Neural progenitor cell (in vitro differentiated cells): ENCODE measurements around the gene EHBP1. TPM values are rescaled to one million over a fixed set of nuclear protein-coding genes. Genes with fewer than 3 reads are reported as not detected.

Experiments
- DNase-seq: peaks from one replicate; pipeline ENCODE4 v3.0.0-alpha.2; 2016; ENCODE audit warnings: low spot score
- H2AFZ ChIP-seq: fragments of 200-600 bp; sonication (generic); replicated peaks from 2 replicates; pipeline ENCODE4 v1.6.1; 2016; ENCODE audit warnings: antibody characterized with exemption
- H3F3A ChIP-seq: fragments of 200-600 bp; sonication (generic); 2 replicates; pipeline ENCODE4 v1.6.1; 2016; ENCODE audit warnings: antibody characterized with exemption, low read depth
- H3K27ac ChIP-seq: fragments of 200-600 bp; sonication (generic); 2 replicates; pipeline ENCODE4 v1.5.1; 2016; ENCODE audit warnings: mild to moderate bottlenecking
- H3K27me3 ChIP-seq: fragments of 200-600 bp; sonication (generic); 2 replicates; pipeline ENCODE4 v1.6.1; 2016; ENCODE audit warnings: mild to moderate bottlenecking, moderate library complexity
- H3K36me3 ChIP-seq: fragments of 200-600 bp; sonication (generic); 2 replicates; pipeline ENCODE4 v1.5.1; 2016
- H3K4me1 ChIP-seq: fragments of 200-600 bp; sonication (generic); 2 replicates; pipeline ENCODE4 v1.6.1; 2016; ENCODE audit warnings: mixed run types
- H3K4me2 ChIP-seq: fragments of 200-600 bp; sonication (generic); 2 replicates; pipeline ENCODE4 v1.6.1; 2016
- H3K4me3 ChIP-seq: fragments of 200-600 bp; sonication (generic); 2 replicates; pipeline ENCODE4 v1.5.1; 2016
- H3K79me2 ChIP-seq: fragments of 200-600 bp; sonication (generic); 2 replicates; pipeline ENCODE4 v1.6.1; 2016; ENCODE audit warnings: low read depth
- H3K9ac ChIP-seq: fragments of 200-600 bp; sonication (generic); 2 replicates; pipeline ENCODE4 v1.6.1; 2016
- H3K9me3 ChIP-seq: fragments of 200-600 bp; sonication (generic); 2 replicates; pipeline ENCODE4 v1.5.1; 2016; ENCODE audit warnings: low read depth
- H4K20me1 ChIP-seq: fragments of 200-600 bp; sonication (generic); 2 replicates; pipeline ENCODE4 v1.6.1; 2016; ENCODE audit warnings: low read depth
- H3K27ac Mint-ChIP-seq: 3 replicates; pipeline ENCODE4 v1.8.0; 2021; ENCODE audit warnings: mixed read lengths
- H3K27me3 Mint-ChIP-seq: 2 replicates; pipeline ENCODE4 v1.8.0; 2022; ENCODE audit warnings: low read depth, mild to moderate bottlenecking, inconsistent platforms, moderate library complexity, mixed read lengths; ENCODE audit not compliant: insufficient read depth
- H3K36me3 Mint-ChIP-seq: 3 replicates; pipeline ENCODE4 v1.8.0; 2021; ENCODE audit warnings: mixed read lengths
- H3K4me1 Mint-ChIP-seq: 3 replicates; pipeline ENCODE4 v1.8.0; 2021; ENCODE audit warnings: mixed read lengths
- H3K4me3 Mint-ChIP-seq: 3 replicates; pipeline ENCODE4 v1.8.0; 2021; ENCODE audit warnings: mild to moderate bottlenecking, moderate library complexity, mixed read lengths
- H3K9me3 Mint-ChIP-seq: 3 replicates; pipeline ENCODE4 v1.8.0; 2020; ENCODE audit warnings: mixed read lengths
- EZH2 ChIP-seq: fragments of 200-600 bp; sonication (generic); IDR thresholded peaks from 2 replicates; pipeline ENCODE4 v1.6.1; 2017; ENCODE audit warnings: antibody characterized with exemption, mild to moderate bottlenecking, moderate library complexity
- EZH2phosphoT487 ChIP-seq: fragments of 200-600 bp; sonication (generic); IDR thresholded peaks from 2 replicates; pipeline ENCODE4 v1.6.1; 2017; ENCODE audit warnings: antibody characterized with exemption
- total RNA-seq: library from RNA; depleted of rRNA; stranded (reverse); fragments of >200 nt; gene quantifications from 2 replicates; pipeline ENCODE4 v1.2.3, GENCODE V29; 2015; ENCODE audit warnings: low replicate concordance
- TF ChIP-seq, protein P1 (sequence below): fragments of 200-600 bp; sonication (generic); IDR thresholded peaks from 2 replicates; pipeline ENCODE4 v1.5.1; 2017; ENCODE audit warnings: antibody characterized with exemption, mild to moderate bottlenecking

Gene EHBP1
- total RNA-seq, result 51.5 and 65.8 TPM in 2 replicates

DNA sequence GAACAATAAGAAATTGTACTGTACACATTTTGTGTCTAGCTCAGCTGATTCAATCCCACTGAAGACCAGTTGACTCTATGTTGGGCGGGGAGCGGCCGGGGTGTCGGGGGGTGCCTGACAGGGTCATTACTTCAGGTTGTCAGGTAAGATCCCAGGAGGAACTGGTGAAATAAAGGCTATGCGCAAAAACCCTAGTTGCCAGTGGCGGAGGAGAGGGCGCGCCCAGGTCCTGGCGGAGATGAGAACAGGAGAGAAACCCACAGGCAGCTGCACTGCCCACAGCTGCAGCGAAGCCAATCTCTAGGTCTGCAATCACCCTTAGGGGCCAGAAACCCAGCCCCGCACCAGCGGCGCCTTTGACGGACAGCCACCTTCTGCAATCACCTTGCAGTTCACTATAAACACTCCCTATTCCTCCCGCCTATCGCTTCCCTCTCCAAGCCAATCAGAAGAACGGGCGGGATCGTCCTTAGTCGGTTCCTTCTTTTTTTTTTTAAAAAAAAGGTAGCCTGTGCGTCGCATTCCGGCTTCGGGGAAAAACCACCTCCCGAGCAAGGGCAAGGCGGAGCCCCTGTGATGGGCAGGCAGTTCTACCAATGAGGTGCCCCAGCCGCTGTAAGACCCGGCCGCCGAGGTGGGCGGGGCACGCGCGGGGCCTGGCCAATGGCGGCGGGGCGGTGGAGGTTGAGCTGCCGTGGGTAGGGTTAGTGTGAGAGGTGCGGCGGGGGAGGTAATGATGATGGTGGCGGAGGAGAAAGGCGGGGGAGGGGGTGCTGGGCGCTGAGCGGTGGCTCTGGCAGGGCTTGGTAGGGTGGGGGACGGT, at the start of gene EHBP1:
Gene EHBP1 (plus strand): TSS at position 707 of the 823 bp plus-strand sequence. CDS start 1,479 bp downstream, outside the sequence.
- Mint-ChIP-seq H3K4me3 (peak within 1 kb of the TSS; percentile 93), H3K4me1 (peaks cover 32% of the 10 kb centered on the region), H3K27me3 (no peaks in the 10 kb centered on the region), H3K36me3 (peaks cover 14% of the 10 kb centered on the region), H3K9me3 (peaks cover 9% of the 10 kb centered on the region), H3K27ac (peak within 1 kb of the TSS; percentile 91)
- Histone ChIP-seq H3F3A (peaks cover 5% of the 10 kb centered on the region), H3K79me2 (peaks cover 41% of the 10 kb centered on the region), H4K20me1 (no peaks in the 10 kb centered on the region), H3K4me3 (peak within 1 kb of the TSS; percentile 58), H3K9ac (peak within 1 kb of the TSS; percentile 33), H3K4me2 (peak within 1 kb of the TSS; percentile 84), H3K9me3 (no peaks in the 10 kb centered on the region), H2AFZ (peak within 1 kb of the TSS; percentile 65), H3K36me3 (peaks cover 19% of the 10 kb centered on the region), H3K27ac (peak within 1 kb of the TSS; percentile 43), H3K4me1 (peaks cover 28% of the 10 kb centered on the region), H3K27me3 (no peaks in the 10 kb centered on the region)
- TF ChIP-seq EZH2phosphoT487 (no peak), EZH2 (no peak)
- TF ChIP-seq, protein P1, sequence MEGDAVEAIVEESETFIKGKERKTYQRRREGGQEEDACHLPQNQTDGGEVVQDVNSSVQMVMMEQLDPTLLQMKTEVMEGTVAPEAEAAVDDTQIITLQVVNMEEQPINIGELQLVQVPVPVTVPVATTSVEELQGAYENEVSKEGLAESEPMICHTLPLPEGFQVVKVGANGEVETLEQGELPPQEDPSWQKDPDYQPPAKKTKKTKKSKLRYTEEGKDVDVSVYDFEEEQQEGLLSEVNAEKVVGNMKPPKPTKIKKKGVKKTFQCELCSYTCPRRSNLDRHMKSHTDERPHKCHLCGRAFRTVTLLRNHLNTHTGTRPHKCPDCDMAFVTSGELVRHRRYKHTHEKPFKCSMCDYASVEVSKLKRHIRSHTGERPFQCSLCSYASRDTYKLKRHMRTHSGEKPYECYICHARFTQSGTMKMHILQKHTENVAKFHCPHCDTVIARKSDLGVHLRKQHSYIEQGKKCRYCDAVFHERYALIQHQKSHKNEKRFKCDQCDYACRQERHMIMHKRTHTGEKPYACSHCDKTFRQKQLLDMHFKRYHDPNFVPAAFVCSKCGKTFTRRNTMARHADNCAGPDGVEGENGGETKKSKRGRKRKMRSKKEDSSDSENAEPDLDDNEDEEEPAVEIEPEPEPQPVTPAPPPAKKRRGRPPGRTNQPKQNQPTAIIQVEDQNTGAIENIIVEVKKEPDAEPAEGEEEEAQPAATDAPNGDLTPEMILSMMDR, result no peak
- DNase-seq, result peak; percentile 99

DNA sequence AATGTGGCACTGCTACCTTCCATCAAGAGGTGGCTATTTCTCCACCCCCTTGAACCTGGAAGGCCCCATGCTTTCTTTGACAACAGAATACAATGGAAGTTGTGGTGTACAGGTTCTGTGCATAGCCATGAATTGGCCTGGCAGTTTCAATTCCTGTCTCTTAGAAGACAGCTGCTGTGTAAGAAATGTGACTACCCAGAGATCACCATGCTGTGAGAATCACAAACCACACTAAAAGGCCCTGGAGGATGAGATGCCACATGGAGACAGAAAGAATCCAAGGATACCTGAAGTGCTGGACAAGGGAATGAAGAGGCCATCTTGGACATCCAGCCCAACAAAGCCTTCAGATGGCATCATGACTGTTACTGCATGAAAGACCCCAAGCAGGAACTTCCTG, 47.7 kb upstream of the EHBP1 start:
- no peak for TF ChIP-seq EZH2phosphoT487
- TF ChIP-seq, protein P1, result no peak
- TF ChIP-seq EZH2, result no peak
- Mint-ChIP-seq H3K27ac (no peak overlapping the region), H3K9me3 (no peaks in the 10 kb centered on the region), H3K36me3 (no peaks in the 10 kb centered on the region), H3K27me3 (no peaks in the 10 kb centered on the region), H3K4me1 (peaks cover 15% of the 10 kb centered on the region), H3K4me3 (no peak overlapping the region)
- Histone ChIP-seq H3K9me3 (no peaks in the 10 kb centered on the region), H3K36me3 (no peaks in the 10 kb centered on the region), H3K4me3 (no peak overlapping the region), H3F3A (no peaks in the 10 kb centered on the region), H3K79me2 (no peaks in the 10 kb centered on the region), H2AFZ (no peak overlapping the region), H3K27me3 (no peaks in the 10 kb centered on the region), H3K4me2 (no peak overlapping the region), H3K9ac (no peak overlapping the region), H3K4me1 (peaks cover 7% of the 10 kb centered on the region), H3K27ac (no peak overlapping the region), H4K20me1 (no peaks in the 10 kb centered on the region)
- no peak for DNase-seq

DNA sequence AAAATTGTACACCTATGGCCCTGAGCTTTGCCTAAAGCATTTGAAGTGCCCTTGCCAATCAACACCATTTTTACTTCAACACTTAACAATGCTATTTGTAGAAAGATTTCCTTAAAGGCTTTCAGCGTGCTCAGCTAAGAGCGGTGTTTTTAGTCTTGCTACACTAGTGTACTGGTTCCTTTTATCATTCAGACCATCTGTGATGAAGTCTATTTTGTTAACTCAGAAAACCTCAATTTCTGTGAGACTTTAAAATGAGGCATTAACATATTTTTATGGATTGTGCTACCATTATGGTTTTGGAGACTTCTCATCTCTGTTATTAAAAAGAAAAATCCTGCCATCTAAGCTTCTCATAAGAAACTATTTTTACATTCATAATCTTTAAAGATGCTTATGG, 46.6 kb upstream of the EHBP1 start:
- no peak overlapping the region for H3K4me2 ChIP-seq
- no peaks in the 10 kb centered on the region for H3K27me3 ChIP-seq
- Mint-ChIP-seq H3K27me3 (no peaks in the 10 kb centered on the region), H3K9me3 (no peaks in the 10 kb centered on the region), H3K27ac (no peak overlapping the region), H3K4me1 (peaks cover 22% of the 10 kb centered on the region), H3K4me3 (no peak overlapping the region), H3K36me3 (no peaks in the 10 kb centered on the region)
- H4K20me1 ChIP-seq, result no peaks in the 10 kb centered on the region
- H3K9me3 ChIP-seq, result no peaks in the 10 kb centered on the region
- H3K9ac ChIP-seq, result no peak overlapping the region
- H3F3A ChIP-seq, result no peaks in the 10 kb centered on the region
- H3K36me3 ChIP-seq, result no peaks in the 10 kb centered on the region
- H3K79me2 ChIP-seq, result no peaks in the 10 kb centered on the region
- TF ChIP-seq, protein P1, result no peak
- TF ChIP-seq EZH2 (no peak), EZH2phosphoT487 (no peak)
- H3K4me3 ChIP-seq, result no peak overlapping the region
- DNase-seq, result no peak
- peaks cover 10% of the 10 kb centered on the region for H3K4me1 ChIP-seq
- H2AFZ ChIP-seq, result no peak overlapping the region
- no peak overlapping the region for H3K27ac ChIP-seq
